ENCODE measurements around the gene CENPA. TPM values are rescaled to one million over a fixed set of nuclear protein-coding genes. Genes with fewer than 3 reads are reported as not detected.

CENPA gene
- total RNA-seq, 4 donors from 2014 or later = 0.22 TPM; not detected in 3

DNA sequence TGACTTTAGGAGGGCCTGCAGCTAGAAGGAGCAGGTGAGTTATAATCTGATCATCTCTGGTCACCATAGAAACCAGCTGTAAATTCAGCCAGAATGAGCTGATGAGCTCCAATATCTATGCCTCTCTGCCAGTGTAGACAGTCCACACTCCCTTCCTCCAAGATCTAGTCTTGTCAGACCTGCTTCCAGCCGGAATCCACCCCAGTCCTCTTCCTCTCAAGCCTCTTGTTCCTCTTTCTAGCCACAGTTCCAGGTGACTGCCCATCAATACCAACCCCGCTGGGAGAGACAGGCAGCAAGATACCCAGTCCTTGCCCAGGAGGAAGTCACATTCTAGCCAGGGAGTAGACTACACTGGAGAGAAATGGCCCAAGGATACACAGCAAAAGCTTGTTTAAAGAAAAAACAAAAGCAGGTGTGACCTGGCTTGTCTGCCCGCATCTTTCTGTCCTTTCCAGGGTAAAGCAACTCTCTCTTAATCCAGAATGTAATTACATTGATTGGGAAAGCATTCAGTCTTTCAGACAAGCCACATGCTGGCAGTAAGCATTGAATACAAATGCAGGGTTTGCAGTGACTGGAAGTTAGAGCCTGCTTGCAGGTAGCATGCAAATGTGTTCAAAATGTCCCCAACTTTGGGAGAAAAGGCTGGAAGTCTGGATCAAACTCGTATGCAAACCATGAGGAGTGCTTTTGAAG is 30.7 kb upstream of the CENPA start:
- Histone ChIP-seq H3K36me3 (no peaks in the 10 kb centered on the region), H3K27ac (no peak overlapping the region), H3K4me3 (no peak overlapping the region), H3K4me1 (peaks cover 13 to 16% of the 10 kb centered on the region in 2 donors), H3K9me3 (no peaks in the 10 kb centered on the region), H3K27me3 (no peaks in the 10 kb centered on the region)
- TF ChIP-seq, protein P1, sequence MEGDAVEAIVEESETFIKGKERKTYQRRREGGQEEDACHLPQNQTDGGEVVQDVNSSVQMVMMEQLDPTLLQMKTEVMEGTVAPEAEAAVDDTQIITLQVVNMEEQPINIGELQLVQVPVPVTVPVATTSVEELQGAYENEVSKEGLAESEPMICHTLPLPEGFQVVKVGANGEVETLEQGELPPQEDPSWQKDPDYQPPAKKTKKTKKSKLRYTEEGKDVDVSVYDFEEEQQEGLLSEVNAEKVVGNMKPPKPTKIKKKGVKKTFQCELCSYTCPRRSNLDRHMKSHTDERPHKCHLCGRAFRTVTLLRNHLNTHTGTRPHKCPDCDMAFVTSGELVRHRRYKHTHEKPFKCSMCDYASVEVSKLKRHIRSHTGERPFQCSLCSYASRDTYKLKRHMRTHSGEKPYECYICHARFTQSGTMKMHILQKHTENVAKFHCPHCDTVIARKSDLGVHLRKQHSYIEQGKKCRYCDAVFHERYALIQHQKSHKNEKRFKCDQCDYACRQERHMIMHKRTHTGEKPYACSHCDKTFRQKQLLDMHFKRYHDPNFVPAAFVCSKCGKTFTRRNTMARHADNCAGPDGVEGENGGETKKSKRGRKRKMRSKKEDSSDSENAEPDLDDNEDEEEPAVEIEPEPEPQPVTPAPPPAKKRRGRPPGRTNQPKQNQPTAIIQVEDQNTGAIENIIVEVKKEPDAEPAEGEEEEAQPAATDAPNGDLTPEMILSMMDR (IDR thresholded peaks at IDR 0.05 in 4 of 5, conservative IDR thresholded peaks at IDR 0.05 in 1 of 5) = no peak
- no peak for TF ChIP-seq POLR2A (IDR thresholded peaks at IDR 0.05)
- ATAC-seq = no peak
- intact Hi-C loops (cut with DNase I; ENCODE audit: low total_unique reads) = no loop called here
- no peak for DNase-seq
- in situ Hi-C loops (cut with MboI; ENCODE audit: low sequenced_read_pairs in 4 of 4) = no loop called here

DNA sequence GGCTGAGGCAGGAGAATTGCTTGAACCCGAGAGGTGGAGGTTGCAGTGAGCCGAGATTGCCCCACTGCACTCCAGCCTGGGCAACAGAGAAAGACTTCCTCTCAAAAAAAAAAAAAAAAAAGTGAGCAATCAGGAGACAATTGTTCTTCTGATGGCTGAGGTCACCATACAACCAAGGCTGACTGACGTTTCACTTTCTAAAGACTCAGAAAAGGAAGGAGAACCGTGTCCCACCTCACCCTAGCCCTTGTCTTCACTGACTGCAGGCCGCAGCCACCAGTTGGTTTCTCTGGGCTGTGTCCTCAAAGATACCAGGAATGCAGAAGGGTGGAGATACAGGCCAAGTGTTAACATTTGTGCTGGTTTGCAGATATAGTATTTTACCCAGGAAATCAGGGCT is 29.5 kb upstream of the CENPA start:
- DNase-seq (no peak), ATAC-seq (no peak)
- peaks cover 13 to 16% of the 10 kb centered on the region in 2 donors for H3K4me1 ChIP-seq
- intact Hi-C loops (cut with DNase I; ENCODE audit: low total_unique reads) = no loop called here
- H3K4me3 ChIP-seq = no peak overlapping the region
- H3K27me3 ChIP-seq = no peaks in the 10 kb centered on the region
- H3K27ac ChIP-seq = peak overlapping the region in 2 of 4 donors; percentile 29 to 56
- TF ChIP-seq POLR2A (IDR thresholded peaks at IDR 0.05) = no peak
- TF ChIP-seq, protein P1 (IDR thresholded peaks at IDR 0.05 in 4 of 5, conservative IDR thresholded peaks at IDR 0.05 in 1 of 5) = no peak
- in situ Hi-C loops (cut with MboI; ENCODE audit: low sequenced_read_pairs in 4 of 4) = no loop called here
- H3K36me3 ChIP-seq = no peaks in the 10 kb centered on the region
- H3K9me3 ChIP-seq = no peaks in the 10 kb centered on the region

DNA sequence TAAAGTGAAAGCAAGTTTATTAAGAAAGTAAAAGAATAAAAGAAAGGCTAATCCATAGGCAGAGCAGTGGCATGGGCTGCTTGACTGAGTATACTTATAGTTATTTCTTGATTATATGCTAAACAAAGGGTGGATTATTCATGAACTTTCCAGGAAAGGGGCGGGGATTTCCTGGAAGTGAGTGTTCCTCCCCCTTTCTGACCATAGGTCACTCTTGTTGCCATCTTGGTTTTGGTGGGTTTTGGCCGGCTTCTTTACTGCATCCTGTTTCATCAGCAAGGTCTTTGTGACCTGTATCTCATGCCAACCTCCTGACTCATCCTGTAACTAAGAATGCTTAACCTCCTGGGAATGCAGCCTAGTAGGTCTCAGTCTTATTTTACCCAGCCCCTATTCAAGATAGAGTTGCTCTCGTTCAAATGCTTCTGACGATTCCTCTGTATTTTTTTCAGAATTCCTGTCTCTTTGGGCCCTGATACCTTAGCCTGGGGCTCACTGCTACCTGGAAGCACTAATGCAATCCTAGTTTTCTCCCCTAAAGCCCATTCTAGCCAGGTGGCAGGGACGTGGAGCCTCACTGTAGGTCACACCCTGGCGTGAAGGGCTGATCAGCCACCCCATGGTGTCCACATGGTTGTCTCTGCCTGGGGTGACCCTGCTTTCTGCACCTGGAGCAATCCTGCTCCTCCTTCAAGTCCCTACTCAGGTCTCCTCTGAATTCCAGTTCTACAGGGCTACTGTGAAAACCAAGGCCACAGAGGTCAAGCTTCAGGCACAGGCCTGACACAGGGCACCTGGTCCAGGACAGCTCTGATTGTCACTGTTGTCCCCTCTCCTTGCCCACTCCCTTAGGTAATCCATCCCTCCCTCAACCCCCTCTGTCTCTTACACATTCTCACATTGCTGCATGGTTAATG is 27.7 kb upstream of the CENPA start:
- H3K4me1 ChIP-seq = peaks cover 13 to 16% of the 10 kb centered on the region in 2 donors
- DNase-seq = peak in 1 of 2 donors; percentile 49
- peak; percentile 55 to 93 for ATAC-seq
- intact Hi-C loops (cut with DNase I; ENCODE audit: low total_unique reads) (no loop called here), in situ Hi-C loops (cut with MboI; ENCODE audit: low sequenced_read_pairs in 4 of 4) (no loop called here)
- H3K27ac ChIP-seq = peak overlapping the region; percentile 56 to 68 (median 62)
- H3K9me3 ChIP-seq = no peaks in the 10 kb centered on the region
- no peak overlapping the region for H3K4me3 ChIP-seq
- no peaks in the 10 kb centered on the region for H3K36me3 ChIP-seq
- H3K27me3 ChIP-seq = no peaks in the 10 kb centered on the region
- TF ChIP-seq POLR2A (IDR thresholded peaks at IDR 0.05) = peak in 1 of 2 donors; percentile 25
- TF ChIP-seq, protein P1 (IDR thresholded peaks at IDR 0.05 in 4 of 5, conservative IDR thresholded peaks at IDR 0.05 in 1 of 5) = no peak

DNA sequence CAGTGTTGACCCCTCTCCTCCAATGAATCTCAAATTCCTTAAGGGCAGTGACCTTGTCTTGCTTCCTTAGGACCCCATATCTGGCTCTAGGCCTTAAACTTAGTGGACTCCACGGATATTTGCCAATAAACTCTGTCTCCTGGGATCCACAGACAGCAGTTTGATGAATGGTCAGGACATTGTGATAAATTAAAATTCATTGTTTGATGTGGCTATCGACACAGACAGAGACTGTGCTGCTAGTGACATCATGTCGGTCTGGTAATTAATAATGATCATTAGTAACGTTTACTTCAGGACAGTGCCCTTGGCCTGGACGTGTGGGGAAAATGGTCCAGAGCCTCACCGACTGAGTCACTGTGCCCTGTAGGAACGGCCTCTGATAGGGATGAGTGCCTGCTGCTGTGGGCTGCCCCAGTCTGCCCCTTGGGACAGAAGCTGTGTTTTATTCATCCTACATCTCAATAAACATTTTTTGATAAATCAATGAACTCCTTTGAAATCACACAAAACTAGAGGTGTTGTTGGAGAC is 27.0 kb upstream of the CENPA start:
- no peaks in the 10 kb centered on the region for H3K9me3 ChIP-seq
- no peaks in the 10 kb centered on the region for H3K36me3 ChIP-seq
- DNase-seq (no peak), ATAC-seq (no peak)
- no peaks in the 10 kb centered on the region for H3K27me3 ChIP-seq
- intact Hi-C loops (cut with DNase I; ENCODE audit: low total_unique reads) = no loop called here
- H3K4me1 ChIP-seq = peaks cover 18 to 20% of the 10 kb centered on the region in 2 donors
- peak overlapping the region in 3 of 4 donors; percentile 56 to 68 (median 57) for H3K27ac ChIP-seq
- in situ Hi-C loops (cut with MboI; ENCODE audit: low sequenced_read_pairs in 4 of 4) = no loop called here
- TF ChIP-seq, protein P1 (IDR thresholded peaks at IDR 0.05 in 4 of 5, conservative IDR thresholded peaks at IDR 0.05 in 1 of 5) = no peak
- no peak overlapping the region for H3K4me3 ChIP-seq
